KMS-11 (cell line): ENCODE data around the gene LENG8.

Source experiments
- H2AFZ ChIP-seq: fragments of 200-600 bp; sonication (generic); 2 replicates; pipeline ENCODE4 v1.6.1; 2016; ENCODE audit warnings: antibody characterized with exemption, mixed run types, low read depth
- H3K27ac ChIP-seq: fragments of 200-600 bp; sonication (generic); 2 replicates; pipeline ENCODE4 v1.6.1; 2016; ENCODE audit warnings: mild to moderate bottlenecking, mixed run types
- H3K27me3 ChIP-seq: fragments of 200-600 bp; sonication (generic); 2 replicates; pipeline ENCODE4 v1.6.1; 2017; ENCODE audit warnings: mild to moderate bottlenecking, low read depth, mixed run types, moderate library complexity; ENCODE audit not compliant: insufficient read depth
- H3K36me3 ChIP-seq: fragments of 200-600 bp; sonication (generic); 2 replicates; pipeline ENCODE4 v1.6.1; 2017; ENCODE audit warnings: mild to moderate bottlenecking, mixed run types; ENCODE audit not compliant: insufficient read depth
- H3K4me1 ChIP-seq: fragments of 200-600 bp; sonication (generic); 2 replicates; pipeline ENCODE4 v1.6.1; 2016; ENCODE audit warnings: mild to moderate bottlenecking, low read depth, mixed run types; ENCODE audit not compliant: poor library complexity, severe bottlenecking
- H3K4me2 ChIP-seq: fragments of 200-600 bp; sonication (generic); 2 replicates; pipeline ENCODE4 v1.7.0; 2016; ENCODE audit warnings: mild to moderate bottlenecking, mixed run types
- H3K4me3 ChIP-seq: fragments of 200-600 bp; sonication (generic); IDR thresholded peaks from 2 replicates; pipeline ENCODE4 v1.6.1; 2017; ENCODE audit warnings: low read depth, low read length, mixed read lengths; ENCODE audit not compliant: insufficient read depth
- H3K79me2 ChIP-seq: fragments of 200-600 bp; sonication (generic); 2 replicates; pipeline ENCODE4 v1.6.1; 2016; ENCODE audit warnings: low read depth, mixed run types; ENCODE audit not compliant: insufficient read depth
- H3K9ac ChIP-seq: fragments of 200-600 bp; sonication (generic); 2 replicates; pipeline ENCODE4 v1.6.1; 2016; ENCODE audit warnings: mild to moderate bottlenecking, mixed run types
- H4K20me1 ChIP-seq: fragments of 200-600 bp; sonication (generic); 2 replicates; pipeline ENCODE4 v1.6.1; 2016; ENCODE audit warnings: mild to moderate bottlenecking, mixed run types; ENCODE audit not compliant: insufficient read depth
- TF ChIP-seq, protein P1 (sequence below): fragments of 200-600 bp; sonication (generic); conservative IDR thresholded peaks from 2 replicates; pipeline ENCODE4 v1.6.1; 2017; ENCODE audit warnings: low read depth, mild to moderate bottlenecking, antibody characterized with exemption, low read length, moderate library complexity, mixed read lengths

LENG8 gene

GRCh38 chr19:54421169-54421516, 27.9 kb upstream of the LENG8 start:
- H3K36me3 ChIP-seq: no peaks in the 10 kb centered on the region
- H3K79me2 ChIP-seq: no peaks in the 10 kb centered on the region
- H3K27me3 ChIP-seq: peaks cover 36% of the 10 kb centered on the region
- H2AFZ ChIP-seq: no peak overlapping the region
- H3K4me3 ChIP-seq: no peak overlapping the region
- no peak overlapping the region for H3K4me2 ChIP-seq
- no peak overlapping the region for H3K27ac ChIP-seq
- TF ChIP-seq, protein P1, sequence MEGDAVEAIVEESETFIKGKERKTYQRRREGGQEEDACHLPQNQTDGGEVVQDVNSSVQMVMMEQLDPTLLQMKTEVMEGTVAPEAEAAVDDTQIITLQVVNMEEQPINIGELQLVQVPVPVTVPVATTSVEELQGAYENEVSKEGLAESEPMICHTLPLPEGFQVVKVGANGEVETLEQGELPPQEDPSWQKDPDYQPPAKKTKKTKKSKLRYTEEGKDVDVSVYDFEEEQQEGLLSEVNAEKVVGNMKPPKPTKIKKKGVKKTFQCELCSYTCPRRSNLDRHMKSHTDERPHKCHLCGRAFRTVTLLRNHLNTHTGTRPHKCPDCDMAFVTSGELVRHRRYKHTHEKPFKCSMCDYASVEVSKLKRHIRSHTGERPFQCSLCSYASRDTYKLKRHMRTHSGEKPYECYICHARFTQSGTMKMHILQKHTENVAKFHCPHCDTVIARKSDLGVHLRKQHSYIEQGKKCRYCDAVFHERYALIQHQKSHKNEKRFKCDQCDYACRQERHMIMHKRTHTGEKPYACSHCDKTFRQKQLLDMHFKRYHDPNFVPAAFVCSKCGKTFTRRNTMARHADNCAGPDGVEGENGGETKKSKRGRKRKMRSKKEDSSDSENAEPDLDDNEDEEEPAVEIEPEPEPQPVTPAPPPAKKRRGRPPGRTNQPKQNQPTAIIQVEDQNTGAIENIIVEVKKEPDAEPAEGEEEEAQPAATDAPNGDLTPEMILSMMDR: no peak
- H3K9ac ChIP-seq: no peak overlapping the region
- H3K4me1 ChIP-seq: no peaks in the 10 kb centered on the region
- no peaks in the 10 kb centered on the region for H4K20me1 ChIP-seq

GRCh38 chr19:54421521-54421920, 27.5 kb upstream of the LENG8 start:
- H4K20me1 ChIP-seq: no peaks in the 10 kb centered on the region
- no peaks in the 10 kb centered on the region for H3K36me3 ChIP-seq
- H3K79me2 ChIP-seq: no peaks in the 10 kb centered on the region
- H2AFZ ChIP-seq: no peak overlapping the region
- H3K9ac ChIP-seq: no peak overlapping the region
- H3K4me3 ChIP-seq: no peak overlapping the region
- TF ChIP-seq, protein P1: no peak
- no peak overlapping the region for H3K27ac ChIP-seq
- H3K27me3 ChIP-seq: peaks cover 38% of the 10 kb centered on the region
- H3K4me1 ChIP-seq: no peaks in the 10 kb centered on the region
- no peak overlapping the region for H3K4me2 ChIP-seq

- H2AFZ ChIP-seq: no peak overlapping the region
- no peaks in the 10 kb centered on the region for H3K36me3 ChIP-seq
- H3K79me2 ChIP-seq: no peaks in the 10 kb centered on the region
- H3K27ac ChIP-seq: no peak overlapping the region
- no peak overlapping the region for H3K4me3 ChIP-seq
- H4K20me1 ChIP-seq: no peaks in the 10 kb centered on the region
- peaks cover 38% of the 10 kb centered on the region for H3K27me3 ChIP-seq
- TF ChIP-seq, protein P1: no peak
- no peak overlapping the region for H3K4me2 ChIP-seq
- no peak overlapping the region for H3K9ac ChIP-seq
- no peaks in the 10 kb centered on the region for H3K4me1 ChIP-seq
Observed at GRCh38 chr19:54422136-54422535, 26.9 kb upstream of the LENG8 start.

GRCh38 chr19:54424201-54424600, 24.8 kb upstream of the LENG8 start:
- H3K4me2 ChIP-seq: no peak overlapping the region
- peaks cover 42% of the 10 kb centered on the region for H3K27me3 ChIP-seq
- no peaks in the 10 kb centered on the region for H4K20me1 ChIP-seq
- no peaks in the 10 kb centered on the region for H3K4me1 ChIP-seq
- TF ChIP-seq, protein P1: no peak
- no peak overlapping the region for H3K4me3 ChIP-seq
- no peak overlapping the region for H2AFZ ChIP-seq
- H3K79me2 ChIP-seq: no peaks in the 10 kb centered on the region
- H3K27ac ChIP-seq: no peak overlapping the region
- H3K36me3 ChIP-seq: no peaks in the 10 kb centered on the region
- no peak overlapping the region for H3K9ac ChIP-seq
